DND-41 (cell line): ENCODE data around the gene PTPN6.

Experiments used
- ATAC-seq: fragments of 200-7000 bp; cut with Tn5 transposase; 3 replicates; pipeline ENCODE4 v1.9.1; 2021; ENCODE audit warnings: low read depth; ENCODE audit not compliant: insufficient read depth
- DNase-seq: peaks from one replicate; pipeline ENCODE4 v3.0.0-alpha.2; 2020
- H2AFZ ChIP-seq: 2 replicates; pipeline ENCODE4 v1.6.0; 2012; ENCODE audit warnings: low read depth, low read length
- H3K27ac ChIP-seq: 2 replicates; pipeline ENCODE4 v1.5.1; 2012; ENCODE audit warnings: low read length, inconsistent platforms
- H3K27me3 ChIP-seq: fragments of 200-600 bp; sonication (generic); 2 replicates; pipeline ENCODE4 v1.6.0; 2012; ENCODE audit warnings: low read length, mild to moderate bottlenecking, inconsistent platforms; ENCODE audit not compliant: insufficient read depth, poor library complexity
- H3K36me3 ChIP-seq: 2 replicates; pipeline ENCODE4 v1.5.1; 2012; ENCODE audit warnings: low read length, inconsistent platforms; ENCODE audit not compliant: insufficient read depth
- H3K4me1 ChIP-seq: 2 replicates; pipeline ENCODE4 v1.5.1; 2012; ENCODE audit warnings: mild to moderate bottlenecking, low read length; ENCODE audit not compliant: insufficient read depth
- H3K4me2 ChIP-seq: 2 replicates; pipeline ENCODE4 v1.6.0; 2012; ENCODE audit warnings: mild to moderate bottlenecking, moderate library complexity, low read length, inconsistent platforms; ENCODE audit not compliant: insufficient read depth
- H3K4me3 ChIP-seq, 2 experiments: fragments of 200-600 bp in 1 of 2; shearing (Covaris generic) in 1 of 2; 2 replicates each; pipeline ENCODE4 v1.5.1; 2012 to 2016; ENCODE audit warnings: inconsistent platforms in 2 of 2, low read length in 2 of 2, mild to moderate bottlenecking in 2 of 2, low read depth in 1 of 2, moderate library complexity in 1 of 2
- H3K79me2 ChIP-seq: 2 replicates; pipeline ENCODE4 v1.6.0; 2012; ENCODE audit warnings: low read length, inconsistent platforms; ENCODE audit not compliant: insufficient read depth
- H3K9ac ChIP-seq: 2 replicates; pipeline ENCODE4 v1.6.0; 2012; ENCODE audit warnings: low read depth, mild to moderate bottlenecking, inconsistent platforms, low read length, moderate library complexity
- H3K9me3 ChIP-seq: 2 replicates; pipeline ENCODE4 v1.5.1; 2012; ENCODE audit warnings: low read length, moderate library complexity, mild to moderate bottlenecking, inconsistent platforms; ENCODE audit not compliant: insufficient read depth, severe bottlenecking
- H4K20me1 ChIP-seq: 2 replicates; pipeline ENCODE4 v1.6.0; 2012; ENCODE audit warnings: low read length; ENCODE audit not compliant: insufficient read depth
- EZH2 ChIP-seq: IDR thresholded peaks from 3 replicates; pipeline ENCODE4 v1.6.1; 2012; ENCODE audit warnings: borderline replicate concordance, low read depth, mild to moderate bottlenecking, moderate library complexity, low read length, inconsistent platforms; ENCODE audit not compliant: severe bottlenecking
- TF ChIP-seq, protein P1 (sequence below): IDR thresholded peaks from 2 replicates; pipeline ENCODE4 v1.5.1; 2012; ENCODE audit warnings: borderline replicate concordance, low read length, moderate library complexity, mild to moderate bottlenecking; ENCODE audit not compliant: poor library complexity, severe bottlenecking; ENCODE audit errors: extremely low read depth

The PTPN6 gene

GRCh38 chr12:6950811-6951540 lies at the start of gene PTPN6:
Gene PTPN6, plus strand, starts transcription at chr12:6951356. Its CDS starts 157 bp downstream, at chr12:6951513.
- no peaks in the 10 kb centered on the region for H3K9me3 ChIP-seq
- peaks cover 12% of the 10 kb centered on the region for H3K36me3 ChIP-seq
- DNase-seq, result peak; percentile 48
- H2AFZ ChIP-seq, result no peak within 1 kb of the TSS
- no peak for TF ChIP-seq EZH2
- TF ChIP-seq, protein P1, sequence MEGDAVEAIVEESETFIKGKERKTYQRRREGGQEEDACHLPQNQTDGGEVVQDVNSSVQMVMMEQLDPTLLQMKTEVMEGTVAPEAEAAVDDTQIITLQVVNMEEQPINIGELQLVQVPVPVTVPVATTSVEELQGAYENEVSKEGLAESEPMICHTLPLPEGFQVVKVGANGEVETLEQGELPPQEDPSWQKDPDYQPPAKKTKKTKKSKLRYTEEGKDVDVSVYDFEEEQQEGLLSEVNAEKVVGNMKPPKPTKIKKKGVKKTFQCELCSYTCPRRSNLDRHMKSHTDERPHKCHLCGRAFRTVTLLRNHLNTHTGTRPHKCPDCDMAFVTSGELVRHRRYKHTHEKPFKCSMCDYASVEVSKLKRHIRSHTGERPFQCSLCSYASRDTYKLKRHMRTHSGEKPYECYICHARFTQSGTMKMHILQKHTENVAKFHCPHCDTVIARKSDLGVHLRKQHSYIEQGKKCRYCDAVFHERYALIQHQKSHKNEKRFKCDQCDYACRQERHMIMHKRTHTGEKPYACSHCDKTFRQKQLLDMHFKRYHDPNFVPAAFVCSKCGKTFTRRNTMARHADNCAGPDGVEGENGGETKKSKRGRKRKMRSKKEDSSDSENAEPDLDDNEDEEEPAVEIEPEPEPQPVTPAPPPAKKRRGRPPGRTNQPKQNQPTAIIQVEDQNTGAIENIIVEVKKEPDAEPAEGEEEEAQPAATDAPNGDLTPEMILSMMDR, result no peak
- H3K4me3 ChIP-seq, result peak within 1 kb of the TSS in 1 of 2 experiments; percentile 50; a peak in 2 of 4 replicates
- ATAC-seq, result peak; percentile 22; the same call in 2 of the 3 replicates
- H3K4me1 ChIP-seq, result peaks cover 40% of the 10 kb centered on the region
- H3K27me3 ChIP-seq, result no peaks in the 10 kb centered on the region
- peak within 1 kb of the TSS; percentile 41 for H3K9ac ChIP-seq
- H3K79me2 ChIP-seq, result no peaks in the 10 kb centered on the region
- no peaks in the 10 kb centered on the region for H4K20me1 ChIP-seq
- peak within 1 kb of the TSS; percentile 56 for H3K4me2 ChIP-seq
- peak within 1 kb of the TSS; percentile 43; the same call in 1 of the 2 replicates for H3K27ac ChIP-seq

GRCh38 chr12:6902448-6902847 lies 48.7 kb upstream of the PTPN6 start:
- no peaks in the 10 kb centered on the region for H4K20me1 ChIP-seq
- H3K4me2 ChIP-seq, result no peak overlapping the region
- no peak overlapping the region for H3K9ac ChIP-seq
- H2AFZ ChIP-seq, result no peak overlapping the region
- DNase-seq (no peak), ATAC-seq (no peak)
- peaks cover 10% of the 10 kb centered on the region; the same call in 1 of the 2 replicates for H3K36me3 ChIP-seq
- H3K9me3 ChIP-seq, result no peaks in the 10 kb centered on the region
- H3K27me3 ChIP-seq, result no peaks in the 10 kb centered on the region
- no peak for TF ChIP-seq EZH2
- TF ChIP-seq, protein P1, result no peak
- no peak overlapping the region for H3K4me3 ChIP-seq
- H3K27ac ChIP-seq, result no peak overlapping the region
- H3K79me2 ChIP-seq, result no peaks in the 10 kb centered on the region
- peaks cover 21% of the 10 kb centered on the region for H3K4me1 ChIP-seq

GRCh38 chr12:6903722-6904121 lies 47.4 kb upstream of the PTPN6 start:
- H3K27ac ChIP-seq, result peak overlapping the region; percentile 79; the same call in 1 of the 2 replicates
- TF ChIP-seq EZH2, result no peak
- TF ChIP-seq, protein P1, result no peak
- H3K9ac ChIP-seq, result peak overlapping the region; percentile 63; the same call in 1 of the 2 replicates
- peak overlapping the region in 1 of 2 experiments; percentile 74; a peak in 2 of 4 replicates for H3K4me3 ChIP-seq
- H3K4me2 ChIP-seq, result peak overlapping the region; percentile 84
- DNase-seq (no peak), ATAC-seq (no peak)
- H3K4me1 ChIP-seq, result peaks cover 21% of the 10 kb centered on the region
- H3K9me3 ChIP-seq, result no peaks in the 10 kb centered on the region
- no peaks in the 10 kb centered on the region for H3K27me3 ChIP-seq
- peak overlapping the region; percentile 93 for H2AFZ ChIP-seq
- H3K36me3 ChIP-seq, result peaks cover 10% of the 10 kb centered on the region; the same call in 1 of the 2 replicates
- H4K20me1 ChIP-seq, result no peaks in the 10 kb centered on the region
- no peaks in the 10 kb centered on the region for H3K79me2 ChIP-seq
